CD14-positive monocyte (primary cell): ENCODE measurements around the gene YES1. TPM values are rescaled to one million over a fixed set of nuclear protein-coding genes. Genes with fewer than 3 reads are reported as not detected.

ENCODE experiments used
- DNase-seq, 3 donors: peaks; one replicate each; pipeline ENCODE4 v3.0.0-alpha.2; 2011 to 2022
- H2AFZ ChIP-seq: 2 replicates; pipeline ENCODE4 v1.6.0; 2012; ENCODE audit warnings: mild to moderate bottlenecking, low read depth, low read length, inconsistent platforms; ENCODE audit not compliant: insufficient read depth, poor library complexity, severe bottlenecking
- H3K27ac ChIP-seq, 2 donors: 1 replicate in 1 of 2; 2 replicates in 1 of 2; pipeline ENCODE4 v1.5.1; 2012 to 2013; ENCODE audit warnings: low read length in 2 of 2, control low read depth in 1 of 2, inconsistent platforms in 1 of 2, low read depth in 1 of 2, mild to moderate bottlenecking in 1 of 2
- H3K27me3 ChIP-seq, 2 donors: one replicate each; pipeline versions ENCODE4 v1.6.0 to v1.6.1; 2011 to 2013; ENCODE audit warnings: low read length in 2 of 2; ENCODE audit not compliant: control insufficient read depth in 2 of 2, insufficient read depth in 2 of 2
- H3K36me3 ChIP-seq, 2 donors: replicated peaks in 1 of 2; 1 replicate in 1 of 2; 2 replicates in 1 of 2; pipeline versions ENCODE4 v1.5.1 to v1.6.1; 2012 to 2013; ENCODE audit warnings: low read length in 2 of 2, control low read depth in 1 of 2, inconsistent platforms in 1 of 2, mild to moderate bottlenecking in 1 of 2; ENCODE audit not compliant: insufficient read depth in 2 of 2, control insufficient read depth in 1 of 2
- H3K4me1 ChIP-seq, 2 donors: 1 replicate in 1 of 2; 2 replicates in 1 of 2; pipeline versions ENCODE4 v1.5.1 to v1.6.1; 2012 to 2013; ENCODE audit warnings: low read length in 2 of 2, control low read depth in 1 of 2, inconsistent platforms in 1 of 2, mild to moderate bottlenecking in 1 of 2, moderate library complexity in 1 of 2; ENCODE audit not compliant: insufficient read depth in 2 of 2, control insufficient read depth in 1 of 2
- H3K4me2 ChIP-seq: replicated peaks from 2 replicates; pipeline ENCODE3; 2012; ENCODE audit warnings: low read length, moderate library complexity, mild to moderate bottlenecking; ENCODE audit not compliant: poor library complexity, severe bottlenecking; ENCODE audit errors: extremely low read depth
- H3K4me3 ChIP-seq, 3 experiments: fragments of 200-600 bp in 1 of 3; sonication (generic) in 1 of 3; replicated peaks in 1 of 3; 1 replicate in 2 of 3; 2 replicates in 1 of 3; pipeline ENCODE4 v1.5.1; 2011 to 2013; ENCODE audit warnings: low read length in 3 of 3, mild to moderate bottlenecking in 3 of 3, control low read depth in 2 of 3, low read depth in 2 of 3, inconsistent platforms in 1 of 3, moderate library complexity in 1 of 3
- H3K79me2 ChIP-seq: 2 replicates; pipeline ENCODE4 v1.6.0; 2012; ENCODE audit warnings: mild to moderate bottlenecking, control low read depth, inconsistent platforms, low read length, moderate library complexity; ENCODE audit not compliant: insufficient read depth
- H3K9ac ChIP-seq: 2 replicates; pipeline ENCODE4 v1.6.0; 2017; ENCODE audit warnings: low read length, mild to moderate bottlenecking; ENCODE audit not compliant: insufficient read depth, poor library complexity, severe bottlenecking
- H3K9me3 ChIP-seq, 2 donors: replicated peaks in 1 of 2; 1 replicate in 1 of 2; 2 replicates in 1 of 2; pipeline versions ENCODE4 v1.5.1 to v1.6.1; 2012 to 2013; ENCODE audit warnings: low read length in 2 of 2, control low read depth in 1 of 2; ENCODE audit not compliant: control insufficient read depth in 1 of 2, insufficient read depth in 1 of 2
- H4K20me1 ChIP-seq: 2 replicates; pipeline ENCODE4 v1.6.0; 2012; ENCODE audit warnings: mild to moderate bottlenecking, low read length, control low read depth, moderate library complexity; ENCODE audit not compliant: insufficient read depth
- H3K27ac Mint-ChIP-seq, 7 donors: one replicate each; pipeline ENCODE4 v1.8.0; 2020; ENCODE audit warnings: mild to moderate bottlenecking in 7 of 7, mixed read lengths in 7 of 7, moderate library complexity in 6 of 7, inconsistent platforms in 2 of 7
- H3K27me3 Mint-ChIP-seq, 3 donors: one replicate each; pipeline ENCODE4 v1.8.0; 2021 to 2022; ENCODE audit warnings: low read depth in 3 of 3, mild to moderate bottlenecking in 3 of 3, mixed read lengths in 3 of 3, moderate library complexity in 3 of 3, inconsistent platforms in 1 of 3
- H3K36me3 Mint-ChIP-seq, 2 donors: one replicate each; pipeline ENCODE4 v1.8.0; 2020; ENCODE audit warnings: mixed read lengths in 2 of 2, inconsistent platforms in 1 of 2, mild to moderate bottlenecking in 1 of 2
- H3K4me1 Mint-ChIP-seq: one replicate; pipeline ENCODE4 v1.8.0; 2020; ENCODE audit warnings: mild to moderate bottlenecking, mixed read lengths
- H3K4me3 Mint-ChIP-seq, 2 donors: one replicate each; pipeline ENCODE4 v1.8.0; 2020; ENCODE audit warnings: mild to moderate bottlenecking in 2 of 2, mixed read lengths in 2 of 2, moderate library complexity in 1 of 2
- H3K9me3 Mint-ChIP-seq, 7 donors: one replicate each; pipeline ENCODE4 v1.8.0; 2020 to 2022; ENCODE audit warnings: mixed read lengths in 7 of 7, mild to moderate bottlenecking in 6 of 7, moderate library complexity in 6 of 7, inconsistent platforms in 2 of 7
- WGBS: methylation state at CpG from one replicate; pipeline ENCODE4 v1.1.5; 2013; ENCODE audit warnings: missing lambda C conversion rate; ENCODE audit not compliant: insufficient coverage; 5-methylcytosine and 5-hydroxymethylcytosine counted together
- intact Hi-C, 2 donors: fragments of 100-400 bp; cut with micrococcal nuclease; formaldehyde crosslinking; loops; one replicate each; pipeline versions ENCODE4 v1.15.0 to v1.15.1; 2023
- polyA plus RNA-seq, 3 donors: library from polyadenylated mRNA; depleted of rRNA in 1 of 3; unstranded in 2 of 3; stranded (reverse) in 1 of 3; fragments of 300-500 nt in 2 of 3; fragments of >200 nt in 1 of 3; fragmentation: Illumina TruSeq in 2 of 3; gene quantifications; 1 replicate in 2 of 3; 2 replicates in 1 of 3; pipeline ENCODE4 v1.2.3, GENCODE V29; 2012 to 2021
- TF ChIP-seq, protein P1 (sequence below): fragments of 200-600 bp; IDR thresholded peaks from one replicate; pipeline ENCODE4 v1.8.0; 2022; ENCODE audit warnings: antibody characterized with exemption, mild to moderate bottlenecking

YES1 gene
- polyA plus RNA-seq, 3 donors = not detected

DNA sequence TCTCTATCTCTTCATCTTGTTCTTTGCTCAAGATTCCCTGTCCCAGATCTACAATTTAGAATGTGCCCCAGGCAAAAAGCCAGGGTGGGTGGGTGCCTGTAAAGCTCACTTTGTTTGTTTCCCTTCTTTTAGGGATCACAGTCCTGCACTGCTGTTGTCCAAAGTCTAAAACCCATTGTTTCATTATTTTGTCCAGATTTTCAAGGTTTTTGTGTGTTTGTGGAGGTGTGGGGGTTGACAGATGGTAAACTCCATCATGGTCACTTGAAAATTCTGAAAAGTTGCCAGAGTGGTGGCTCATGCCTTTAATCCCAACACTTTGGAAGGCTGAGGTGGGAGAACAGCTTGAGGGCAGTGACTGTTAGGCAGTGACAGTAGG is 41.5 kb downstream of the YES1 start:
- H4K20me1 ChIP-seq = no peaks in the 10 kb centered on the region
- intact Hi-C loops = no loop called here
- Mint-ChIP-seq H3K4me3 (peak overlapping the region in 1 of 2 donors; percentile 40), H3K27ac (peak overlapping the region in 1 of 7 donors; percentile 11), H3K27me3 (peaks cover 35 to 46% (median 36%) of the 10 kb centered on the region in 3 donors), H3K4me1 (no peaks in the 10 kb centered on the region), H3K36me3 (no peaks in the 10 kb centered on the region), H3K9me3 (peaks cover 0 to 3% (median 0%) of the 10 kb centered on the region in 7 donors)
- H3K4me3 ChIP-seq = no peak overlapping the region
- no peak overlapping the region for H3K9ac ChIP-seq
- no peak overlapping the region for H3K4me2 ChIP-seq
- no peak overlapping the region for H2AFZ ChIP-seq
- TF ChIP-seq, protein P1, sequence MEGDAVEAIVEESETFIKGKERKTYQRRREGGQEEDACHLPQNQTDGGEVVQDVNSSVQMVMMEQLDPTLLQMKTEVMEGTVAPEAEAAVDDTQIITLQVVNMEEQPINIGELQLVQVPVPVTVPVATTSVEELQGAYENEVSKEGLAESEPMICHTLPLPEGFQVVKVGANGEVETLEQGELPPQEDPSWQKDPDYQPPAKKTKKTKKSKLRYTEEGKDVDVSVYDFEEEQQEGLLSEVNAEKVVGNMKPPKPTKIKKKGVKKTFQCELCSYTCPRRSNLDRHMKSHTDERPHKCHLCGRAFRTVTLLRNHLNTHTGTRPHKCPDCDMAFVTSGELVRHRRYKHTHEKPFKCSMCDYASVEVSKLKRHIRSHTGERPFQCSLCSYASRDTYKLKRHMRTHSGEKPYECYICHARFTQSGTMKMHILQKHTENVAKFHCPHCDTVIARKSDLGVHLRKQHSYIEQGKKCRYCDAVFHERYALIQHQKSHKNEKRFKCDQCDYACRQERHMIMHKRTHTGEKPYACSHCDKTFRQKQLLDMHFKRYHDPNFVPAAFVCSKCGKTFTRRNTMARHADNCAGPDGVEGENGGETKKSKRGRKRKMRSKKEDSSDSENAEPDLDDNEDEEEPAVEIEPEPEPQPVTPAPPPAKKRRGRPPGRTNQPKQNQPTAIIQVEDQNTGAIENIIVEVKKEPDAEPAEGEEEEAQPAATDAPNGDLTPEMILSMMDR = no peak
- H3K36me3 ChIP-seq = no peaks in the 10 kb centered on the region
- H3K9me3 ChIP-seq = no peaks in the 10 kb centered on the region
- DNase-seq = no peak
- peaks cover 19 to 46% of the 10 kb centered on the region in 2 donors for H3K27me3 ChIP-seq
- no peaks in the 10 kb centered on the region for H3K4me1 ChIP-seq
- no peaks in the 10 kb centered on the region for H3K79me2 ChIP-seq
- H3K27ac ChIP-seq = no peak overlapping the region

DNA sequence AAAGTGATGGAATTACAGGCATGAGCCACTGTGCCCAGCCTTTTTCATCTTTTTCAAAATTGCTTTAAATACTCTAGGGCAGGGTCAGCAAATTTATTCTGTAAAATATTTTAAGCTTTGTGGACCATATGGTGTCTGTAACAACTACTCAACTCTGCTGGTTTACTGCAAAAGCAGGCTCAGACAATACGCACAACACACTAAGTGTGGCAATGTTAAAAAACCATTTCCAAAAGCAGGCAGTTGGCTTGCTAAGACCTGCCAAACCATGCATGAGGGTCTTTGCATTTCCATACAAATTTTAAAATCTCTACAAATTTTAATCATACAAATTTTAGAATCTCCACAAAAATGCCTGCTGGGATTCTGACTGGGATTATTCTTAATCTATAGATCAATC is 44.1 kb downstream of the YES1 start:
- intact Hi-C loops = no loop called here

More for the DNA sequence above, 44.1 kb downstream of the YES1 start:
- Histone ChIP-seq H3K79me2 (no peaks in the 10 kb centered on the region), H3K27ac (no peak overlapping the region), H3K4me2 (no peak overlapping the region), H3K4me1 (no peaks in the 10 kb centered on the region), H3K27me3 (peaks cover 5 to 25% of the 10 kb centered on the region in 2 donors), H3K36me3 (no peaks in the 10 kb centered on the region), H3K9ac (no peak overlapping the region), H2AFZ (no peak overlapping the region), H4K20me1 (no peaks in the 10 kb centered on the region), H3K9me3 (no peaks in the 10 kb centered on the region), H3K4me3 (no peak overlapping the region)
- Mint-ChIP-seq H3K4me1 (no peaks in the 10 kb centered on the region), H3K27ac (no peak overlapping the region), H3K9me3 (peaks cover 0 to 4% (median 2%) of the 10 kb centered on the region in 7 donors), H3K36me3 (no peaks in the 10 kb centered on the region), H3K4me3 (no peak overlapping the region), H3K27me3 (peaks cover 30 to 49% (median 35%) of the 10 kb centered on the region in 3 donors)
- WGBS = 100% methylated on average over 1 of the region's 1 CpG
- DNase-seq = no peak
- TF ChIP-seq, protein P1 = no peak
